Calu3 (cell line): ENCODE measurements around the gene PLPPR4. TPM values are rescaled to one million over a fixed set of nuclear protein-coding genes. Genes with fewer than 3 reads are reported as not detected.

Experiments used
- BruUV-seq: library from RNA; stranded (reverse); fragments of 400-500 nt; replicated peaks from 2 replicates; lab custom pipeline; 2021; lab: Mats Ljungman, UMichigan
- CTCF ChIA-PET: fragments of 300-600 bp; sonication (Branson Sonifier 250); formaldehyde crosslinking; loops from one replicate; lab custom pipeline; 2022; ENCODE audit warnings: antibody characterized with exemption; lab: Charles Lee
- DNase-seq: peaks from one replicate; pipeline ENCODE4 v3.0.0; 2022
- H3K27ac Mint-ChIP-seq: one replicate; pipeline ENCODE4 v1.8.0; 2022; ENCODE audit warnings: mixed read lengths; ENCODE audit not compliant: unreplicated experiment
- H3K27me3 Mint-ChIP-seq: one replicate; pipeline ENCODE4 v1.8.0; 2022; ENCODE audit warnings: mixed read lengths; ENCODE audit not compliant: unreplicated experiment
- H3K36me3 Mint-ChIP-seq: one replicate; pipeline ENCODE4 v1.8.0; 2022; ENCODE audit warnings: mild to moderate bottlenecking, moderate library complexity, mixed read lengths; ENCODE audit not compliant: insufficient read depth, unreplicated experiment
- H3K4me1 Mint-ChIP-seq: one replicate; pipeline ENCODE4 v1.8.0; 2022; ENCODE audit warnings: mild to moderate bottlenecking, low read depth, mixed read lengths; ENCODE audit not compliant: unreplicated experiment
- H3K4me3 Mint-ChIP-seq: one replicate; pipeline ENCODE4 v1.8.0; 2022; ENCODE audit warnings: mild to moderate bottlenecking, low read depth, moderate library complexity, mixed read lengths; ENCODE audit not compliant: unreplicated experiment
- H3K9me3 Mint-ChIP-seq: one replicate; pipeline ENCODE4 v1.8.0; 2022; ENCODE audit warnings: low read depth, mixed read lengths; ENCODE audit not compliant: unreplicated experiment
- intact Hi-C: fragments of 100-400 bp; cut with micrococcal nuclease; formaldehyde crosslinking; loops from one replicate; pipeline ENCODE4 v1.10.0; 2022; ENCODE audit not compliant: unreplicated experiment
- total RNA-seq: library from RNA; stranded (reverse); gene quantifications from 2 replicates; pipeline ENCODE4 v1.2.3, GENCODE V29; 2022
- TF ChIP-seq, protein P1 (sequence below): fragments of 200-600 bp; IDR thresholded peaks from one replicate; pipeline ENCODE4 v1.8.0; 2022; ENCODE audit warnings: antibody characterized with exemption; ENCODE audit not compliant: unreplicated experiment

PLPPR4 gene
- total RNA-seq, 1 experiment from 2014 or later = 0.12 TPM

DNA sequence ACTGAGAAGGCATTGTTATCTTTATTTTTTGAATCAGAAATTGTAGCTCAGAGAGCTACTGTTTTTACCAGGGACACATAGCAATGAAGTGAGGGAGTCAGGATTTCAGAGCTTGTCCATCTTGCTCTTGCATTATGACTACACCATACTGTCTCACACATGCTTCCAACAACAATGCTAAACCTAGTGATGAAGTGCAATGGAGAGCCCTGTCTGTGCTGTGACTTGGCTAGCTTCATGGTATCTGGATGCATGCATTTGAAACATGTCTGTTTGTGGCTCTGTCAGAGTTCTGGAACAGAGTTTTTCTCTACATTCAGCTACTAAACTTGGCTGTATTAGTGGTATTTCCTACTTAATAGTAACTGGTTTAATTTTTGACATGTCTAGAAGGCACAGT lies 7.0 kb downstream of the PLPPR4 start:
- CTCF ChIA-PET = no interaction called here
- peaks cover 6% of the 10 kb centered on the region for H3K9me3 Mint-ChIP-seq
- DNase-seq = no peak
- no peaks in the 10 kb centered on the region for H3K4me1 Mint-ChIP-seq
- no peak overlapping the region for H3K4me3 Mint-ChIP-seq
- H3K27ac Mint-ChIP-seq = no peak overlapping the region
- intact Hi-C loops = no loop called here
- no peaks in the 10 kb centered on the region for H3K27me3 Mint-ChIP-seq
- TF ChIP-seq, protein P1, sequence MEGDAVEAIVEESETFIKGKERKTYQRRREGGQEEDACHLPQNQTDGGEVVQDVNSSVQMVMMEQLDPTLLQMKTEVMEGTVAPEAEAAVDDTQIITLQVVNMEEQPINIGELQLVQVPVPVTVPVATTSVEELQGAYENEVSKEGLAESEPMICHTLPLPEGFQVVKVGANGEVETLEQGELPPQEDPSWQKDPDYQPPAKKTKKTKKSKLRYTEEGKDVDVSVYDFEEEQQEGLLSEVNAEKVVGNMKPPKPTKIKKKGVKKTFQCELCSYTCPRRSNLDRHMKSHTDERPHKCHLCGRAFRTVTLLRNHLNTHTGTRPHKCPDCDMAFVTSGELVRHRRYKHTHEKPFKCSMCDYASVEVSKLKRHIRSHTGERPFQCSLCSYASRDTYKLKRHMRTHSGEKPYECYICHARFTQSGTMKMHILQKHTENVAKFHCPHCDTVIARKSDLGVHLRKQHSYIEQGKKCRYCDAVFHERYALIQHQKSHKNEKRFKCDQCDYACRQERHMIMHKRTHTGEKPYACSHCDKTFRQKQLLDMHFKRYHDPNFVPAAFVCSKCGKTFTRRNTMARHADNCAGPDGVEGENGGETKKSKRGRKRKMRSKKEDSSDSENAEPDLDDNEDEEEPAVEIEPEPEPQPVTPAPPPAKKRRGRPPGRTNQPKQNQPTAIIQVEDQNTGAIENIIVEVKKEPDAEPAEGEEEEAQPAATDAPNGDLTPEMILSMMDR = no peak
- no peaks in the 10 kb centered on the region for H3K36me3 Mint-ChIP-seq
- BruUV-seq = no TSS peak

DNA sequence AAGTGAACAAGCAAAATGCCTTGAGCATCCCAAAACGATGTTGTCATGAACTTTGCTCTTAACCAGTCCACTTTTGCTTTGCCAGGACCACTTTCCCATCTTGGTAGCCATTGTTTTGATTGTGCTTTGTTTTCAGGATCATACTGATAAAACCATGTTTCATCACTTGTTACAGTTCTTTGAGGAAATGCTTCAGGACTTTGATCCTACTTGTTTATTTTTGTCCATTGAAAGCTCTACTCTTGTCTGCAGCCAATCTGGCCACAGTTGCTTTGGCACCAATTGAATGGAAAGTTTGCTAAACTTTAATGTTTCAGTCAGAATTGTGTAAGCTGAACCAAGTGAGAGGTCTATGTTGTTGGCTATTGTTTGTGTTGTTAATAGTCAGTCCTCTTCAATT lies 12.8 kb downstream of the PLPPR4 start:
- CTCF ChIA-PET = no interaction called here
- no peaks in the 10 kb centered on the region for H3K27me3 Mint-ChIP-seq
- no peak overlapping the region for H3K4me3 Mint-ChIP-seq
- H3K36me3 Mint-ChIP-seq = no peaks in the 10 kb centered on the region
- no TSS peak for BruUV-seq
- H3K4me1 Mint-ChIP-seq = no peaks in the 10 kb centered on the region
- H3K9me3 Mint-ChIP-seq = peaks cover 3% of the 10 kb centered on the region
- no peak overlapping the region for H3K27ac Mint-ChIP-seq
- TF ChIP-seq, protein P1 = no peak
- no peak for DNase-seq
- intact Hi-C loops = no loop called here

DNA sequence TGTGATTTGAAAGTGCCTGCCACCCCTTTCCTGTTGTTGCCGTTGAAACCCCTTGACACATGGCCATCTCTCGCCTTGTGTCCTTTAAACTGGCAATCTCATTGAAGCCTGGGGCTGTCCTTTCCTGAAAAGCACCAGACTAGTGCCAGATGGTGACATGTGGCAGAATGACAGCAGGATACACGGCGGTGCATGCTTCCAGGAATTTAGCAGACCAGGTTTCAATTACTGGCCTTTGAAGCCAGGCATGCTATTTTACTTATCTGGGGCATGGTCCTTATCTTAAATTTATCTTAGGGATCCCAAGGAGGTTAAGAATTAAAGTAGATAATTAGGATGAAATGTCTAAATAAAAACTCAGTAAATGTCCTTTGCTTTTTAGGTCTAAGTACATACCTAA lies 15.2 kb downstream of the PLPPR4 start:
- Mint-ChIP-seq H3K4me3 (no peak overlapping the region), H3K27me3 (no peaks in the 10 kb centered on the region), H3K27ac (no peak overlapping the region), H3K36me3 (no peaks in the 10 kb centered on the region), H3K4me1 (no peaks in the 10 kb centered on the region), H3K9me3 (no peaks in the 10 kb centered on the region)
- TF ChIP-seq, protein P1 = no peak
- CTCF ChIA-PET = no interaction called here
- intact Hi-C loops = no loop called here
- no TSS peak for BruUV-seq
- DNase-seq = no peak

DNA sequence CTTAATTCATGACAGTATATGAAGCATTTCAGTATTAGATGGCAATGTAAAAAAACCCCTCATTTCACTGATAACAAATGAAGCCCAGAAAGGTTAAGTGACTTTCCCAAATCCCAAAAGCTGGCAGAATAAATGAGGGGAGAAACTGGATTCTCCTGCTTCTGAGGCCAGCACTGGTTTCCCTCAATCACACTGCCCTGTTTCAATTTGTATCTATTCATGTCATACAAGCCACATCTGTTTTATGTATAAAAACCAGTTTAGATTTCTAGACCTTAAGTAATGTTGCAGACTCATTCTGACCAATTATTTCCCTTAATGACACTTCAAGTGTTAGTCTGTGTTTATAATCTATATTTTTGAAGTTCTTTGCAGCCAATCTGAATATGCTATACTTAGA lies 16.8 kb downstream of the PLPPR4 start:
- no peak for DNase-seq
- no TSS peak for BruUV-seq
- CTCF ChIA-PET = no interaction called here
- Mint-ChIP-seq H3K27me3 (no peaks in the 10 kb centered on the region), H3K4me3 (no peak overlapping the region), H3K36me3 (no peaks in the 10 kb centered on the region), H3K27ac (no peak overlapping the region), H3K4me1 (no peaks in the 10 kb centered on the region), H3K9me3 (no peaks in the 10 kb centered on the region)
- intact Hi-C loops = no loop called here
- TF ChIP-seq, protein P1 = no peak
